HG03571 (cell line): ENCODE data around the gene ADCY5.
"Not testable (repeated sequence)": the region's sequence is repeated elsewhere in the genome, so short reads cannot be mapped to it uniquely, and the experiment has no call there.

Experiments used
- ATAC-seq: cut with Tn5 transposase; IDR thresholded peaks from one replicate; pipeline ENCODE4 v1.9.1; 2021; ENCODE audit not compliant: unreplicated experiment

Gene ADCY5

DNA sequence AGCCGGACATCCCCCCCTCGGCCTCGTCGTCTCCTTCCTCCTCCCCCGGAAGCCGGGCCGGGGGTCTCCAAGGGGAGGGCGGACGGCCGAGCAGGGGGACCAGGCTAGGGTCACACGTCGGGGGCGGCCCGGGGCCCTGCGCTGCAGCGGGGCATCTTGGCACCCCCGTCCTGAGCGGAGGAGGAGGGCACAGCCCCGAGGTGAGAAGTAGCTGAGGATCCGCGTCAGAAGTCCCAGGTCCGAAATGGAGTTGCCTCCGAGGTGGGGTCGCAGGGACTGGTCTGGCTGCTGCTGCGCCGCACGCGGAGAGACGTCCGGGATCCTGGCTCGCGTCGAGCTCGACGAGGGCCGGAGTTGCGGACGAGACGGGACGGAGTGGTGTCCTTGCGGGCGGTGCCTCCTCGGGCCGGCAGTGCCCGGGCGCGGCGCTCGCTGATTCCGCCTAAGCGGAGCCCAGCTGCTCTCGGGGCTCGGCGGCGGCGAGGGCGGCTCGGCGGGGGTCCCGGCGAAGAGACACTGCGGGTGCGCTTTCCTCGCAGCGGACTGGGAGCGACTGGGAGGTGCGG, at the start of gene ADCY5:
ADCY5 (minus strand) TSS at position 555 of the 566 bp plus-strand sequence; CDS start at position 10, 545 bp downstream.
- no peak for ATAC-seq

DNA sequence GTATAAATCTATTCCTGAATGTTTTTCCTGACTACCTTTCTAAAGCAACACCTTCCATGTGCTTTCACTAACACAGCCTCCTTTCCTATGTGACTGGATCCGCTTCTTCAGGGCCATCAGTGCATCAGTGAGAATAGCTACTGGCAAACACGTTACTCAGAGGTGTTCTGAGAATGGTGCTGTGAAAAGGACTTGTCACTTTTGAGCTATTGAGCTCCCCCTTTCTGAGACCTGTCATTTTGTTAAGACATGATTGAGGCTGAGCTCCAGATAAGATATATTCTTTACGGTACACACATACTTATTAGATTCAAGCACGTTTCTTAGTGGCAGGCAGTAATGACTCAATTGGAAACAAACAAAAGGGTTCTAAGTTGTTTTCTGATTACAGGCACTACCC, 45.0 kb upstream of the ADCY5 start:
- ATAC-seq, result no peak

DNA sequence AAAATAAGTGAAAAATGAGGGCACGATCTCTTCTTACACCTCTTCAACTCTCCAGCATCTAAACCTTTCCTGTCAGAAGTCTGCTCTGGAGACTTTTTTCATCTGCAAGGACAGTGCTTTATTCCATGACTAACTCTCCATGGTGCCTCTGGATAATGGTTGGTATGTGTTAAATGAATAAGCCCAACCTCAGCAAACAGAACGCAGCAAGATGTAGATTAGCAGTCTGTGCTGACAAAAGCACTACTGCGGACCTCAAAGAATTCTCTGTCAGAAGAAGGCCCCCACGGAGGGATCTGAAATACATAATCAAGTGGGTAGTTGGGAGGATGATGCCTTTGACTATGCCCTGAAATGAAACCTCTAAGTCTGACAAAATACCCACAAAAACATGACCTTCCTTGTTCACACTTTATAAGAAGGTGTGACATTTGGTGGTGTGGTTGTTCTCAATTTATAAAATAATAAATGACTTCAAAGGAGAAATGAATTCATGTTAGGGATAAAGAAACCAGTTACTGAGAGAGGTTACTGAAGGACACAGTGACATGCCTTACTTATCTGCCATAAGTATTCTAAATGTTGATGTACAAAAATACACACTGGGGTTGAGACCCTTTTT, 43.2 kb upstream of the ADCY5 start:
- ATAC-seq, result no peak

DNA sequence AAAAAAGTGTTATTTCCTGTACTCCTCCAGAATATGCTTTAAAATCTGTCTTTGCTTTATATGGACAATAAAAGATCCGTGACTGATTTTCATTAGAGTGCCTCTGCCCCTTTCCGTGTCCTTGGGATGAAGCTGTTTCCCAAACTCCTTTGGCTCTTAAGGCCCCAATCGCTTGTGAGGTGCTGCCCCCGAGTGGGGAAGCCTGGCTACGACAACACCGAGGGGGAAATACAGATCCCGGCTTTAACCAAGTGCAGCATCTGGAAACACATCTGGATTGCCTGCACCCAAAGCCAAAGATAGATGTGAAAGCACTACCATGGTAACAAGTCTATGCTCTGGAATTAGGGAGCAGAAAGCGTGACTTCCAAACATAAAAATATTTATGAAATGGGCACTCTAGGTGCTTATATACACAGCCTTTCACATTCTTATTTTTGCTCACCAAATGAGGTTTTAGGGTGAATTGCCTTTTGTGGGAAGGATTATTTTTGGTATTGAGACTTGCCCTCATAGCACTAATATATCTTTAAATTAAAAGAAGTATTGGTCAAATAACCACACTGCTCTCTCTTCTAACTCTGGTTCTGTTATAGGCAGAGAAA, 40.6 kb upstream of the ADCY5 start:
- no peak for ATAC-seq

DNA sequence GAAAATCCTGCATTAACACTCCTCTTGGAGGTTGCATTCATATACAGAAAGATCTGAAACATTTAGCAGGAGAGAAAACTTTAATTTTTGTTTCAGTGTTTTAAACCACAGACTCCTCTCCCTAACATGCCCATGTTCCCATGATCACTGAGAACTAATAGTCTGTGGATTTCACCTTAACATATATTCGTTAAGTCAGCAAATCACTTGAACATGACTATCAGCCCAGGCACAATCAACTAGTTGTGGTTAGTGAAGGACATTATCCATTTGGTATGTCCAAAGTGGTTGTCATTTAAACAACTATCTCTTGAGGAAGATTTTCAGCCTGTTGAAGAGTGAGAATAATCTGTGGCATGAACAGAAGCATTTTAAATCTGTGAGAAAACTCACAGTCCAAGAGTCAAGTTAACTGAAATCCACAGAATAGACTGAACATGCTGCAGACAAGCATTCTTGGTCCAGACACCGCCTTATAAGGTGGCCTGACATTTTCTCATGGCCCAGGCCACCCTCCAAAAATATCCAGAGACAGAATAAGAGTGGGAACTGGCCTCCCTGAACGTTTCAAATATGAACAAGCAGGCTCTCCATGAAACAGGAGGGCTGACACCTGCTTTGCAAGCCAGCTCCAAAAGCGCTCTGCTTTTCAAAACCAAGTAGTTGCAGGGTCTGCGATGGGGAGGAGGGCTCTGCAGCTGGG, 39.9 kb upstream of the ADCY5 start:
- ATAC-seq, result no peak

DNA sequence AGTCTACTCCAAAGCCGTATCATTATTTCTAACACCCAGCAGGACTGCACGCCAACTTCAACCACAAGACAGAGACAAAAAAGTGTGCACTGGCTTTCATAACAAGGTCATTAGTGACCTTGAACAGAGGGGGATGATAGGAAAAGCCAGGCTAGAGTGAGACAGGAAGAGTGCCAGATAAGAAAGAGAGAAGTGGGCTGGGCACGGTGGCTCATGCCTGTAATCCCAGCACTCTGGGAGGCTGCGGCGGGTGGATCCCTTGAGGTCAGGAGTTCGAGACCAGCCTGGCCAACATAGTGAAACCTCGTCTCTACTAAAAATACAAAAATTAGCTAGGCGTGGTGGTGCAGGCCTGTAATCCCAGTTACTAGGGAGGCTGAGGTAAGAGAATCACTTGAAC, 38.2 kb upstream of the ADCY5 start:
- ATAC-seq, result not testable (repeated sequence)

DNA sequence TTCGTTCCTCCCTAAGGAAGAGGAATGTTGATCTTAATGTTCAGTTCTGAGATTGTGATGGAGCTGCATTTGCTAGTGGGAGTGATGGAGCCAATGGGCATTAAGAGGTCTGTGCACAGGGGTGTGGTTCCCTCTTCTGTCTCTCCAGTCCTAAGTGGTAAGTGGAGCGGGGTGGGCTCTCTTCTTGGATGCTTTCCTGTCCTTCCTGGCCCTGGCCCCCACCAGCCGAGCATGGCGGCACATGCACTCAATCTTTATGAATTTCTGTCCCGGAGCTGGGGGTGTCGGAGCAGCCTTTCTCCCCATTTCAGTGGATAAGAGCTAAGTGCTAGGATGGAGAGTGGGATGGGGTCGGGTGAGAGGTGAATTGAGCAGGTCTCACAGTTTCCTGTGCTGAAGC, 37.6 kb upstream of the ADCY5 start:
- no peak for ATAC-seq

DNA sequence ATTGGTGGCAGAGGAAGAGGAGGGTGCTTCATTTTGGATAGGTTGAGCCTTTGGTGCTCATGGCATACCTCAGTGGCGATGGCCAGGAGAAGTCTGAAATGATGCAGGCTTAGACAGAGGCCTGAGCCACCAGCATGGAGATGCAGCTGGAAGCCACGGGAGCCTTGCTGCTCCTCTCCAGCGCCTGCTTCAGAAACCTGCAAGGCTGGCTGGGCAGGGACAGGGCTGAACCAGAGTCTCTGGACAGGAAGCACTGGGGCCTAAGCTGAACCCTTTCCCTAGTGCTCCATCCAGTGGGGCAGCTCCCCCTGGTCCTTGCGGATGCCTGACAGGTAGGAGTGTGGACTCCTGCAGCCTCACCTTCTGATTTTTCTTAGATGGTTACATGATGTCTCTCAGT, 36.7 kb upstream of the ADCY5 start:
- ATAC-seq, result no peak

DNA sequence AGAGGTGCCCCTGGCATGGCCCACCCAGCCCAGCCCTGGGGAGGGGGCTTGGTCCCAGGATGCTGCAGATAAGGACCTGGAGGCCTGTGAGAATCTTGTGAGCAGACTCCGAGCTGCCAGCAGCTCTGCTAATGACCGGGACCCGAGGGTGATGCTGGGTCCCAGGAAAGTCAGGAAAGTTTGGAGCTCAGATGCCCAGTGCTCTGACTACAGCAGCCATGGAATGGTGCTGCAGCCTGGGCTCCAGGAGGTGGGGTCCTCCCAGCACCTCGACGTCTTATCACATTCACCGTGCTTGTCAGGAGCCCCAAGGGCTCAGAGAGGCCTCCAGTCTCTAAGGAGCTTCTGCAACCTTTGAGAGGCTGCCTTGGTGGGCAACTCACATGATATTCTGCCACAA, 34.3 kb upstream of the ADCY5 start:
- ATAC-seq, result no peak

DNA sequence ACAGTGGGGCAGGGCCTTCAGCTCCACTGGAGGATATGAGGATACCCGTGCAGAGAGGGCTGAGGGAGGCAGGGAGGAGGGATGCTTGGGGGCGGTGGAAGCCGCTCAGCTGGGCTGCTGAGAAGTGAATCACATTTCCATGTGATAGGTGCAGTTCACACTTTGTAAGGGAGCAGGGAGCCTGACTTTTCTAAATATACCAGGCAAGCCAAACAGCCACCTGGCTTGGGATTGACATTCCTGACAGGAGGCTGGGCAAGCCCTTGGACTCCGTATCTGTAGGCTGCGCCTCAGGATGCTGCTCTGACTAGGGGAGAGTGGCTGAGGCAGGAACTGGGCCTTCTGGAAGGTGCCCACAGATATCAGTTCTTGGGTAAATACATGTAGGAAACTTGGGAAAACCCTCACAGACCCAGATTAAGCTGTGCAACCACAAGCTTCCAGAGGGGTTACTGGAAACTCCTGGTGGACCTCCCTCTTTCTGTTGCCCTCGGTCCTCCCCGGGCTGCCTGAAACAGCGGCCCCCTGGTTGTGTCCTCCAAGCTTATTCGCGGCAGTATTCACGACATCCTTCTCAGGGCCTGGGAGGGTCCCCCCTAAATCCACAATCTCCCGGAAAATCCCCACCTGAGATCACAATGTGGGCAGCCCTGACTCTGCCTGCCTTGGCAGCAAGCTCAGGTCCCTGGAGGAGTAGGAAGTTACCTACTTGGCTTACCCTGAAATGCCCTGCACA, 33.0 kb upstream of the ADCY5 start:
- no peak for ATAC-seq

DNA sequence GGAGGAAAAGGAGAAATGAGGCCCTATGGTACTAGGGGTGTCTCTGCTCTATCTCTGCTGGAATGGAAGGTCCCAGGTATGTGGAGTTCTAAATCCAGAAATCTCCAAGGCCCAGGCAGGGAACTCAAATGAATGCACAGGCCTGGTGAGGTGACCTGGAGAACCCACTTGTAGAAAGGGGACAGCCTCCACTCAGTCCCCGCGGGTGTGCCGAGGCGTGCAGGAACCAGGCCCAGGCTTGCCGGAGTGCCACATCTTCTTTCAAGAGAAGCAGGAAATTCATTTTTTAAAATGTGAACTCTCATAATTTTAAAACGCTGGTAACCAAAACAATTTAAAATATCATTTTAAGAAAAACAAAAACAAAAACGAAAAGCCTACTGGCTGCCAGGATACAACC, 32.2 kb upstream of the ADCY5 start:
- ATAC-seq, result no peak

DNA sequence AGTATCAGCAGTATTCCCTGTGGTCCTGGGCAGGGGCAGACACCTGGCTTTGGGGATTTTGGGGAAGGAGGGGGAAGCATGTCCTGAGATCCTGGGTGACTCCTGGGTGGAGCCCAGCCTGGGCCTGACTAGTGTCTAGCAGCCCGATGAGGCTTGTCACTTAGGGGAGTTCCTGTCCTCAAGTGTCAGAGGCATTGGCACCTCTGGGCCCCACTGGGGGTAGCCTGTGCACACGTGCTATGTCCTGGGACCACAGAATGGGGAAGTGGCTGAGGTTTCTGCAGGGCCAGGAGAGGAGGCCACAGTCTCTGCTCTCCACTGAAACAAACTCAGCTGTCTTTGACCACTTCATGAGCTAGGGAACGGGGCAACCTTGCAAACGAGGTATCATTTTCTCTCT, 31.5 kb upstream of the ADCY5 start:
- ATAC-seq, result no peak

DNA sequence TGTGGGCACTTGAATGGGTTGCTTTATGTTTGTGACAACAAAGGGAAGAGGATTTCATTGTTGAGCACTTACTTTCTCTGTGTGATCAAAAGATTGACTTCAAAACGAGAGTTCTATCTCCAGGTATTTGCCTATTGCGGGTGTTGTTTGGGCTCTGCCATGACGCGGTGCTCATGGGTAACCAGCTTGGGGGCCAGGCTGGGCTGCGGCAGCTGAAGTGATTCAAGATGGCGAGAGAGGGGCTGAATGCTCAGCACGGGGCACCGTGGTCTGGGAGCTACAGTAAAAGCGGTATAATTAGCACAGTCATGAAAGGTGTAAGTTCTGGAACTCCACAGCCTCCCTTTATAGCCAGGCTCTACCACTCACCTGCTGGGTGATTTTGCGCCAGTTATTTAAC, 31.0 kb upstream of the ADCY5 start:
- ATAC-seq, result no peak

DNA sequence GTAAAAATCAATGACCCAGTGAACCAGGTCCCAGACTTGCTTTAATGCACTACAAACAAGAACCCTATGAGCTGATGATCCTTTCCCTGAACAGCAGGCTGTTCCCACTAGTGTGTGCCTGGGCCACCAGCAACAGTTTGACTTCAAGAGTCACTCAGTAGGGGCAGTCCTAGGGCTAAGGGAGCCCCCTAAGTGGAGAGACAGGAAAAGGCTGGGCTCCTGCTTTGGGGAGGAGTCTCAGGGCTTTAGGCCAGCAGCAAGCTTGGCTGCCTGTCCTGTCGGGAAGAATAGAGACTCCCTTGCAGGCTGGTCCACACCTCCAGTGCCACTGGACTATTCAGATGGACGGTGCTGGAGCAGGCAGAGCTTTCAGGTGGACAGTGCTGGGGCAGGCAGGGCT, 29.4 kb upstream of the ADCY5 start:
- ATAC-seq, result no peak

DNA sequence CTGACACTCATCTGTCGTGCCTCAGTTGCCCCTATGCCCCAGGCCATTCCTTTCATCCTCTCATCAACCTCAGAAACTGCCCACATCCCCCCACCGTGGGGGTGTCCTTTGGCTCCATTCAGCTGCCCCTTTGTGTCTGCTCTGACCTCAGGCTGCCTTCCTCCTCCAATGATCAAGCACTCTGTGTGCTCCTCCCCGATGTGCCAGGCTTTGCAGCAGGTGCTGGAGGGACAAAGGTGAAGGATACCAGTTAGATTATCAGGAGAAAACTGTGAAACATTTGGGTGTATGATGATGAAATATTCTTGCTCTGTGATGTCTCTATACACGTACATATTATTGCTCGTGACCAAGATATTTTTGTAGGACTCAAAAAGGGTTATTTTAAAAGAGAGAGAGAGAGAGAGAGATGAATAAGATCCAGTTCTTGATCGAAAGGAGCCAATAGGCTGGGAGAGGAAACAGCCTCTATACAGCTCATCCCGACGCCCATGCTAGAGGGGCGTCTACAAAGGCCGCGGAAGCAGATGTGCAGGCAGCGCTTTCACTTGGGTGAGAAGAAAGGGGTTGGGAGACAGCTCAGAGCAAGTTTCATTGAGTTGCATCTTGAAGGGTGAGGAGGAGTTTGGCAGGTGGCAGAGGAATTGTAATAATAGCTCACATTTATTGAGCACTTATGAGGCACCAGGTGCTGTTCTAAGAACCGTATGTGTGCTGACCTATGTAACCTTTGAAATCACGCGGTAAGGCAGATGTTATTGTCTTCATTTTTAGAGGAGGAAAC, 28.3 kb upstream of the ADCY5 start:
- ATAC-seq, result no peak

DNA sequence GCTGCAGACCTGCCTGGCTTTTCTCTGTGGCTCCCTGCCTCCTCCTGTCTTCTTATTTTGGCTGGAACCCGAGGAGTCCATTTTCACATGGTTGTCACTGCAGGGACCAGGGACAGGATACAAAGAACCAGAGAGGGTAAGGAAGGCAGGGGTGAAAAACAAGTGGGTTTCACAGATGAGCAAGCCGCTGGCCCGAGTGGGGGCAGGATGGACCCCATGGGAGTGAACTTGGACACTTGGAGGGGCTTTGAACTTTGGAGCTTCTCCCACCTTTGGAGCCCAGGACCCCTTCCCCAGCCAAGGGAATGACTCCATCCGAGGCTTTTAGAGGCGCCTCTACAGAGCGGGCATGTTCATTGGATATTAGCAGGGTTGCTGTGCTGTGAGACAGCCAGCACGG, 26.9 kb upstream of the ADCY5 start:
- no peak for ATAC-seq

DNA sequence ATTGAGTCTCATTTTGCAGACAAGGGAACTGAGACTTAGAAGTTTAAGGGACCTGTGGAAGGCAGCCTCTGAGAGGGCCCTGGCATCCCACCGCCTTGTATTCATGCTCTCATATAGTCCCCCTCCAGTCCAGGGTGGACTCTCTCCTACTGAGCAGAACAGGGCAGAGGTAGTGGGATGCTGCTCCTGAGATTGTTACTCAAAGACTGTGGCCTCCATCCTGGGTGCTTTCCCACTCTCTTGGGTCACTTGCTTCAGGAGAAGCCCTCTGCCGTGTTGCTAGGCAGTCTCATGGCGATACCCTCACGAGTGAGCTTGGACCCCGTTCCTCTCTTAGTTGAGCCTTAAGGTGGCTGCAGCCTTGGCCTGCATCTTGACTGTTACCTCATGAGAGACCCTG, 22.2 kb upstream of the ADCY5 start:
- ATAC-seq, result no peak

DNA sequence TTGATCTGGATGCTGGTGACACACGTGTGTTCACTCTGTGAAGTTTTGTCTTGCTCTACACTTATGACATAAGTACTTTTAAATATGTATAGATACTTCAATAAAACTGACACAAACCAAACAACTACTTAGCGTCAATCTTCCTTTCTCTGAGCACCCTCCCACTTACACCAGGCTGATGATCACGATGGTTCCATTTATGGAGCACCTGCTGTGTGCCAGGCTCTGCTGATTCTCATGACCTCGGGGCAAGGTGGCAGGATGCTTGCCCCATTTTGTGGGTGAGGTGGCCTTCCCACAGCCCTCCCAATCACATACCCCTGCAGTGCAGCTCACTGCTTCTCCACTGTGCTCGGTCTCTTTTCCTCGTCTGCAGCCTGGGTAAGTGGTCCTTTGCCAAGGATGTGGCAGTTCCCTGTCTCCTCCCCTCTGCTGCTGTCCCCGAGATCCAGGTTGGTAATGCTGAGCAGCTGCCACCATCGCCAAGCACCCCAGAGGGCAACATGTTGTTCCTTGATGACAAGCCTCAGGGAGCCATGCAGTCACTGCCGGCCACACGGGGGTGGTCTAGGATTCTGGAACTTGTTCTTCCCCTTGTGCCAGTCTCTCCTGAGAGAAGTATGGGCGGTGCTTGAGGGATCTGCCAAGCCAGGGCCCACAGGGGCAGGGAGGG, 20.6 kb upstream of the ADCY5 start:
- no peak for ATAC-seq

DNA sequence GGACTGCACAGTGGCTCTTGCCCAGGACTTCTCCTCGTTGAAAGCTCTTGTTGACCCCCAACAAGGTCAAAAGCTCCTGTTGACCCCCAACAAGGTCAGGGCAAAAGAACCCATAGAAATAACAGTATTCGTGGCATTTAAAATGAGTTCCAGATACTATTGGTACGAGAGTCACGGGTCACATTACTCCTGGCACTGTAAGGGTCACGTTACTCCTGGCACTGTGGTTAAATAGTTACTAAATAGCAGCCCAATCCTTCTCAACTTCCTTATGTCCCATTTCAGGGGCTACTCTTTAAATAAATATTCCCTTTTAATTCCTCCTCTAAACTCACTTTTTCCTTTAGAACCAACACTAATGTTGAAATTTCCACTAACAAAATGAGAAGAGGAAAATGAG, 18.2 kb upstream of the ADCY5 start:
- no peak for ATAC-seq

DNA sequence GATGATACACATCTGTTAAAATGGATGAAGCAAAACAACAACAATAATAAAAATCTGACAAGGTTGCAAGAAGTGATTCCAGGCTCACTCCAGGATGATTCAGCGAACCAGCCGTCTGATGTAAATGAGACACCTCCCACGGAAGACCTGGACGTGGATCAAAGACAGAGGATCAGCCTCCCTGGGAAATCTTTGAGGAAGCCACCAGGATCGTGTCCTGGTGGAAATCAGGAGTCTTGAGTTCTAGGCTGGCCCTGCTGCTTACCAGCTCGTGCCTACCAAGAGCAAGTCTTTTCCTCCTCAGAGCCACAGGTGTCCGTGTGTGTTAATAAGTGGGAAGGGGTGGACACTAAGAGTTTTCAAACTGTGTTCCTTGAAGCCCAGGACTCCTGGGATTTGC, 15.3 kb upstream of the ADCY5 start:
- no peak for ATAC-seq
